Ishikawa (cell line): ENCODE measurements around the gene DPH1.

Source experiments
- CEBPB ChIP-seq: IDR thresholded peaks from 2 replicates; pipeline ENCODE4 v1.6.1; 2012
- CREB1 ChIP-seq: IDR thresholded peaks from 2 replicates; pipeline ENCODE4 v1.6.1; 2012; ENCODE audit warnings: low read depth
- EGR1 ChIP-seq: IDR thresholded peaks from 2 replicates; pipeline ENCODE4 v1.6.1; 2012
- EP300 ChIP-seq: IDR thresholded peaks from 2 replicates; pipeline ENCODE4 v1.6.1; 2012; ENCODE audit warnings: borderline replicate concordance
- FOXM1 ChIP-seq: IDR thresholded peaks from 2 replicates; pipeline ENCODE4 v1.6.1; 2012; ENCODE audit warnings: low read depth, borderline replicate concordance
- MAX ChIP-seq: IDR thresholded peaks from 2 replicates; pipeline ENCODE4 v1.6.1; 2012
- NFIC ChIP-seq: IDR thresholded peaks from 2 replicates; pipeline ENCODE4 v1.6.1; 2012
- RAD21 ChIP-seq: IDR thresholded peaks from 2 replicates; pipeline ENCODE4 v1.6.1; 2012; ENCODE audit warnings: low read depth
- REST ChIP-seq: IDR thresholded peaks from 2 replicates; pipeline ENCODE4 v1.6.1; 2012; ENCODE audit warnings: low read depth, mild to moderate bottlenecking
- TAF1 ChIP-seq: IDR thresholded peaks from 2 replicates; pipeline ENCODE4 v1.6.1; 2012; ENCODE audit warnings: low read depth, mild to moderate bottlenecking
- TCF12 ChIP-seq: IDR thresholded peaks from 2 replicates; pipeline ENCODE4 v1.6.1; 2012; ENCODE audit warnings: low read depth
- TEAD4 ChIP-seq: IDR thresholded peaks from 2 replicates; pipeline ENCODE4 v1.6.1; 2012
- USF1 ChIP-seq: IDR thresholded peaks from 2 replicates; pipeline ENCODE4 v1.6.1; 2012
- YY1 ChIP-seq: IDR thresholded peaks from 2 replicates; pipeline ENCODE4 v1.6.1; 2012; ENCODE audit warnings: low read depth
- ZBTB7A ChIP-seq: IDR thresholded peaks from 2 replicates; pipeline ENCODE4 v1.6.1; 2012; ENCODE audit warnings: low read depth

The DPH1 gene

GRCh38 chr17:2085648-2085949, 55.6 kb downstream of the DPH1 start:
- TF ChIP-seq TCF12 = no peak
- TF ChIP-seq FOXM1 = no peak
- TF ChIP-seq CREB1 = no peak
- TF ChIP-seq YY1 = no peak
- TF ChIP-seq MAX = no peak
- no peak for TF ChIP-seq TAF1
- no peak for TF ChIP-seq ZBTB7A
- no peak for TF ChIP-seq USF1
- no peak for TF ChIP-seq RAD21
- no peak for TF ChIP-seq REST
- TF ChIP-seq CEBPB = no peak
- no peak for TF ChIP-seq EP300
- no peak for TF ChIP-seq EGR1
- TF ChIP-seq TEAD4 = no peak
- TF ChIP-seq NFIC = no peak

- TF ChIP-seq TEAD4 (no peak), REST (no peak), CREB1 (no peak), CEBPB (no peak), EGR1 (no peak), EP300 (no peak), FOXM1 (no peak)
These were observed 56.4 kb downstream of the DPH1 start for GRCh38 chr17:2086306-2086705.

- TF ChIP-seq NFIC = no peak
- TF ChIP-seq EGR1 = no peak
- TF ChIP-seq TEAD4 = no peak
- TF ChIP-seq CREB1 = no peak
- TF ChIP-seq MAX = no peak
- no peak for TF ChIP-seq FOXM1
These were observed 57.8 kb downstream of the DPH1 start for GRCh38 chr17:2087597-2088211.

GRCh38 chr17:2089021-2089422, 59.1 kb downstream of the DPH1 start:
- TF ChIP-seq MAX (no peak), RAD21 (no peak), USF1 (no peak), NFIC (no peak), EP300 (no peak)

GRCh38 chr17:2090210-2090641, 60.3 kb downstream of the DPH1 start:
- TF ChIP-seq YY1 (no peak), TEAD4 (no peak), TAF1 (no peak), RAD21 (no peak), FOXM1 (no peak), EP300 (no peak), NFIC (no peak), TCF12 (no peak), USF1 (no peak), EGR1 (no peak), CREB1 (no peak), MAX (no peak), REST (no peak), ZBTB7A (no peak), CEBPB (no peak)
